Endodermal cell (in vitro differentiated cells): Measurements from ENCODE around the gene SPRR3. TPM values are rescaled to one million over a fixed set of nuclear protein-coding genes. Genes with fewer than 3 reads are reported as not detected.

Source experiments
- DNase-seq: peaks from one replicate; pipeline ENCODE4 v3.0.0-alpha.2; 2017
- H3K27ac ChIP-seq: 2 replicates; pipeline ENCODE4 v1.5.1; 2013; ENCODE audit warnings: mild to moderate bottlenecking, low read depth, low read length, moderate library complexity
- H3K27me3 ChIP-seq: 2 replicates; pipeline ENCODE4 v1.6.1; 2013; ENCODE audit warnings: mild to moderate bottlenecking, low read length, moderate library complexity; ENCODE audit not compliant: insufficient read depth, control insufficient read depth, poor library complexity, severe bottlenecking
- H3K36me3 ChIP-seq: 2 replicates; pipeline ENCODE4 v1.7.0; 2013; ENCODE audit warnings: mild to moderate bottlenecking, low read length, moderate library complexity; ENCODE audit not compliant: control insufficient read depth, insufficient read depth
- H3K4me1 ChIP-seq: one replicate; pipeline ENCODE4 v1.7.0; 2013; ENCODE audit warnings: low read length; ENCODE audit not compliant: control insufficient read depth, insufficient read depth
- H3K4me3 ChIP-seq: 2 replicates; pipeline ENCODE4 v1.5.1; 2013; ENCODE audit warnings: mild to moderate bottlenecking, low read length, moderate library complexity
- H3K9ac ChIP-seq: 2 replicates; pipeline ENCODE4 v1.6.1; 2013; ENCODE audit warnings: mild to moderate bottlenecking, low read length, moderate library complexity; ENCODE audit not compliant: poor library complexity, severe bottlenecking; ENCODE audit errors: extremely low read depth
- H3K9me3 ChIP-seq: 2 replicates; pipeline ENCODE4 v1.6.1; 2013; ENCODE audit warnings: mild to moderate bottlenecking, low read length, moderate library complexity; ENCODE audit not compliant: control insufficient read depth
- H3K27ac Mint-ChIP-seq: 2 replicates; pipeline ENCODE4 v1.8.0; 2020; ENCODE audit warnings: mixed read lengths
- H3K27me3 Mint-ChIP-seq: 2 replicates; pipeline ENCODE4 v1.8.0; 2021; ENCODE audit warnings: mild to moderate bottlenecking, mixed read lengths; ENCODE audit not compliant: insufficient read depth
- H3K36me3 Mint-ChIP-seq: 2 replicates; pipeline ENCODE4 v1.8.0; 2020; ENCODE audit warnings: low read depth, mixed read lengths
- H3K4me1 Mint-ChIP-seq: 2 replicates; pipeline ENCODE4 v1.8.0; 2020; ENCODE audit warnings: mixed read lengths
- H3K4me3 Mint-ChIP-seq: 2 replicates; pipeline ENCODE4 v1.8.0; 2020; ENCODE audit warnings: mild to moderate bottlenecking, moderate library complexity, mixed read lengths
- H3K9me3 Mint-ChIP-seq: 2 replicates; pipeline ENCODE4 v1.8.0; 2020; ENCODE audit warnings: mild to moderate bottlenecking, mixed read lengths
- WGBS, 2 experiments: methylation state at CpG; one replicate each; pipeline versions ENCODE4 v1.1.5 to v1.1.7; 2013; ENCODE audit warnings: missing lambda C conversion rate in 2 of 2, mixed read lengths in 1 of 2; ENCODE audit not compliant: insufficient coverage in 1 of 2, insufficient read length in 1 of 2; 5-methylcytosine and 5-hydroxymethylcytosine counted together
- total RNA-seq, 2 donors: library from RNA; stranded (reverse); fragmentation: NEBNext Ultra II Directional in 1 of 2; extraction: Animal tissue kit (Norgen Biotek cat#: 25700) in 1 of 2; gene quantifications; 2 replicates in 1 of 2; 3 replicates in 1 of 2; pipeline ENCODE4 v1.2.1, GENCODE V29; 2021
- TF ChIP-seq, protein P1 (sequence below): fragments of 200-600 bp; sonication (generic); conservative IDR thresholded peaks from 2 replicates; pipeline ENCODE4 v1.5.0; 2021; ENCODE audit warnings: antibody characterized with exemption, mild to moderate bottlenecking

The SPRR3 gene
- total RNA-seq, 2 donors from 2014 or later = not detected

DNA sequence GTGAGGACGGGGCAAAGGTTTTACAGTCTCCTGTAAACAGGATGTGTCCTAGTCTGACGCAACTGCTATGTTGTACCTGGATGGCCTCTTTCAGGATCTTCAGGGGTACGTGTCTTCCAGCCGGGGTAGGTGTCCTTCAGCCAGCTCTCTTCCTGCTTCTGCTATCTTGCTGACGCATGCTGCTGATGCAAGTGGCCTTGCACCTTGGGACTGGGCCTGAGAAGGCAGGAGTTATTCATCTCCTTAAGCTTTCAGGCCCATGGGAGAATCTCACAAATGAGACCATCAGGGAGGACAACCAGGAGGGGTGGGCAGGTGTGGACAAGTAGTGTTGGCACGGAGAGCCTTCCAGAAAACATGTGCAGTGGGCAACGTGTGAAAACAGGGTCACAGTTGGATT lies 21.6 kb downstream of the SPRR3 start:
- DNase-seq = no peak
- Histone ChIP-seq H3K9ac (no peak overlapping the region), H3K9me3 (no peaks in the 10 kb centered on the region), H3K4me3 (no peak overlapping the region), H3K27ac (no peak overlapping the region), H3K36me3 (no peaks in the 10 kb centered on the region), H3K4me1 (peaks cover 4% of the 10 kb centered on the region), H3K27me3 (no peaks in the 10 kb centered on the region)
- Mint-ChIP-seq H3K27ac (no peak overlapping the region), H3K27me3 (no peaks in the 10 kb centered on the region), H3K4me1 (peaks cover 16% of the 10 kb centered on the region), H3K9me3 (peaks cover 16% of the 10 kb centered on the region), H3K36me3 (no peaks in the 10 kb centered on the region), H3K4me3 (no peak overlapping the region)
- TF ChIP-seq, protein P1, sequence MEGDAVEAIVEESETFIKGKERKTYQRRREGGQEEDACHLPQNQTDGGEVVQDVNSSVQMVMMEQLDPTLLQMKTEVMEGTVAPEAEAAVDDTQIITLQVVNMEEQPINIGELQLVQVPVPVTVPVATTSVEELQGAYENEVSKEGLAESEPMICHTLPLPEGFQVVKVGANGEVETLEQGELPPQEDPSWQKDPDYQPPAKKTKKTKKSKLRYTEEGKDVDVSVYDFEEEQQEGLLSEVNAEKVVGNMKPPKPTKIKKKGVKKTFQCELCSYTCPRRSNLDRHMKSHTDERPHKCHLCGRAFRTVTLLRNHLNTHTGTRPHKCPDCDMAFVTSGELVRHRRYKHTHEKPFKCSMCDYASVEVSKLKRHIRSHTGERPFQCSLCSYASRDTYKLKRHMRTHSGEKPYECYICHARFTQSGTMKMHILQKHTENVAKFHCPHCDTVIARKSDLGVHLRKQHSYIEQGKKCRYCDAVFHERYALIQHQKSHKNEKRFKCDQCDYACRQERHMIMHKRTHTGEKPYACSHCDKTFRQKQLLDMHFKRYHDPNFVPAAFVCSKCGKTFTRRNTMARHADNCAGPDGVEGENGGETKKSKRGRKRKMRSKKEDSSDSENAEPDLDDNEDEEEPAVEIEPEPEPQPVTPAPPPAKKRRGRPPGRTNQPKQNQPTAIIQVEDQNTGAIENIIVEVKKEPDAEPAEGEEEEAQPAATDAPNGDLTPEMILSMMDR = no peak
- WGBS, 2 experiments = 81 to 89% methylated on average over 7 of the region's 7 CpGs

DNA sequence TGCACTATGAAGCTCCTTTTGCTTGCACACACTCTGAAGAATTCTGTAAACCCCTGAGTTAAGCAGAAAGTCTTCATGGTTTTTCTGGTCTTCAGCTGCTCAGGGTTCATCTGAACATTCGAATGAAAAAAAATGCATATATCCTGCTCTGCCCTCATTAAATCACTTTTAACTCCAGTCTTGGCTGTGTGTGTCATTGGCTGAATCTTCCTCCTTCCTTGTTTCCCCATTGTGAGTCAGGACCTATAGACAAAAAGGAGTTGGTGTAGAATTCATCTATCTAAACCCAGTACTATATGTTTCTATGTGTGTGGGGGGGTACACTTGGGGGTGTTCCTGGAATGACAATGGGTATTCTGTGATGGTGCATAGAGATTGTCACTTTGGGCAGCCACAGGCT lies 22.9 kb downstream of the SPRR3 start:
- Histone ChIP-seq H3K27me3 (no peaks in the 10 kb centered on the region), H3K4me1 (peaks cover 4% of the 10 kb centered on the region), H3K4me3 (no peak overlapping the region), H3K9ac (no peak overlapping the region), H3K36me3 (no peaks in the 10 kb centered on the region), H3K9me3 (no peaks in the 10 kb centered on the region), H3K27ac (no peak overlapping the region)
- Mint-ChIP-seq H3K27ac (no peak overlapping the region), H3K36me3 (no peaks in the 10 kb centered on the region), H3K9me3 (peaks cover 14% of the 10 kb centered on the region), H3K27me3 (no peaks in the 10 kb centered on the region), H3K4me1 (peaks cover 16% of the 10 kb centered on the region), H3K4me3 (no peak overlapping the region)
- no peak for DNase-seq
- WGBS, 2 experiments = 100% methylated on average over 1 of the region's 1 CpG; no CpG with 5 or more reads in 1 of the 2 experiments
- TF ChIP-seq, protein P1 = no peak

DNA sequence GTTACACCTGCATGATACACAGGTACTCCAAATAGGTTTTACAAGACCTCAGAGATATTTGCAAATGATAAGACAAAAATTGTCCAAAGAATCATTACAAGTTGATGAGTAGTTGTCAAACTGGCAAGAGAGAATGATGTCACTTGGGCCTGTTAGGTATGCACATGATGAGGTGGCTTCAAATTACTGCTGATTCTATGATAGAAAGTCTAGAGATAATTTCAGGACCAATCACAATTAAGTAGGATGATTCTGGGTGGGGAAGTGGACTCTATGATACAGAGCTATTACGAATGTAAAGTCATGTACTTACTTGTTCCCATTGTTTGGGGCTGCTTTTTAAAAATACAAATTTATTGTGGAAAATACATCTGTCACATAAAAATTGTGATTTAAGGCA lies 24.2 kb downstream of the SPRR3 start:
- no peak overlapping the region for H3K27ac ChIP-seq
- TF ChIP-seq, protein P1 = no peak
- no peaks in the 10 kb centered on the region for H3K9me3 ChIP-seq
- peaks cover 4% of the 10 kb centered on the region for H3K4me1 ChIP-seq
- Mint-ChIP-seq H3K27me3 (no peaks in the 10 kb centered on the region), H3K4me1 (peaks cover 19% of the 10 kb centered on the region), H3K27ac (no peak overlapping the region), H3K36me3 (no peaks in the 10 kb centered on the region), H3K4me3 (no peak overlapping the region), H3K9me3 (peaks cover 5% of the 10 kb centered on the region)
- no peak overlapping the region for H3K4me3 ChIP-seq
- no peaks in the 10 kb centered on the region for H3K27me3 ChIP-seq
- no peak overlapping the region for H3K9ac ChIP-seq
- DNase-seq = no peak
- 40 to 87% methylated on average over 1 of the region's 1 CpG for WGBS, 2 experiments
- no peaks in the 10 kb centered on the region for H3K36me3 ChIP-seq
